ENCODE measurements around the gene ZNF652.

- TF ChIP-seq CTCF (conservative IDR thresholded peaks at IDR 0.05; ENCODE audit: low read length) (no peak), EZH2phosphoT487 (IDR thresholded peaks at IDR 0.05; ENCODE audit: borderline replicate concordance) (no peak)
Observed at GRCh38 chr17:49379926-49380325, 17.9 kb upstream of the ZNF652 start.

All from Loucy (cell line).